Measurements from ENCODE around the gene TENT5C. TPM values are rescaled to one million over a fixed set of nuclear protein-coding genes. Genes with fewer than 3 reads are reported as not detected.

The TENT5C gene
- total RNA-seq, 6 experiments from 2014 or later = 0.47 to 0.91 (median 0.75) TPM

DNA sequence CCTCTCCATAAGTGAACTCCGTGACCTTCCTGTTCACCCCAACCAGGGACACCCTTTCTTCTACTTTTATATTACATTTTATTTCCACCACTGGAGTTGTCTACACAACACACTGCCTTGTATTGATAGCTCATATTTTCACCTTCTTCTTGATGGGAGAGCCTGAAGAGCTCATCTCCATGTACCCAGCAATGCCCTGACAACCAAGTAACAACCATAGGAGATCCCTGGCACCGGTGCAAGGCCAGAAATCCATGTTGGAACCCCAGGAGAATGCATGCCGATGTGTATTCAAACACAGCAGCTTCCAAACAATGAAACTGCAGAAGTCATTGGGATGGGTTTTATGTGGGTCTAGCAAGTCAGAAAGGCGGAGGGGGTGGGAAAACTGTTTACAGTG lies 15.5 kb downstream of the TENT5C start:
- no peaks in the 10 kb centered on the region for H3K36me3 Mint-ChIP-seq (ENCODE audit: low read depth)
- no peak overlapping the region for H3K4me3 Mint-ChIP-seq
- peaks cover 11% of the 10 kb centered on the region for H3K27me3 Mint-ChIP-seq (ENCODE audit: insufficient read depth)
- TF ChIP-seq, protein P1, sequence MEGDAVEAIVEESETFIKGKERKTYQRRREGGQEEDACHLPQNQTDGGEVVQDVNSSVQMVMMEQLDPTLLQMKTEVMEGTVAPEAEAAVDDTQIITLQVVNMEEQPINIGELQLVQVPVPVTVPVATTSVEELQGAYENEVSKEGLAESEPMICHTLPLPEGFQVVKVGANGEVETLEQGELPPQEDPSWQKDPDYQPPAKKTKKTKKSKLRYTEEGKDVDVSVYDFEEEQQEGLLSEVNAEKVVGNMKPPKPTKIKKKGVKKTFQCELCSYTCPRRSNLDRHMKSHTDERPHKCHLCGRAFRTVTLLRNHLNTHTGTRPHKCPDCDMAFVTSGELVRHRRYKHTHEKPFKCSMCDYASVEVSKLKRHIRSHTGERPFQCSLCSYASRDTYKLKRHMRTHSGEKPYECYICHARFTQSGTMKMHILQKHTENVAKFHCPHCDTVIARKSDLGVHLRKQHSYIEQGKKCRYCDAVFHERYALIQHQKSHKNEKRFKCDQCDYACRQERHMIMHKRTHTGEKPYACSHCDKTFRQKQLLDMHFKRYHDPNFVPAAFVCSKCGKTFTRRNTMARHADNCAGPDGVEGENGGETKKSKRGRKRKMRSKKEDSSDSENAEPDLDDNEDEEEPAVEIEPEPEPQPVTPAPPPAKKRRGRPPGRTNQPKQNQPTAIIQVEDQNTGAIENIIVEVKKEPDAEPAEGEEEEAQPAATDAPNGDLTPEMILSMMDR (IDR thresholded peaks at IDR 0.05) = no peak
- no peaks in the 10 kb centered on the region for H3K4me1 Mint-ChIP-seq (ENCODE audit: low read depth)
- DNase-seq = no peak
- H3K27ac Mint-ChIP-seq = no peak overlapping the region
- no peaks in the 10 kb centered on the region for H3K9me3 Mint-ChIP-seq

DNA sequence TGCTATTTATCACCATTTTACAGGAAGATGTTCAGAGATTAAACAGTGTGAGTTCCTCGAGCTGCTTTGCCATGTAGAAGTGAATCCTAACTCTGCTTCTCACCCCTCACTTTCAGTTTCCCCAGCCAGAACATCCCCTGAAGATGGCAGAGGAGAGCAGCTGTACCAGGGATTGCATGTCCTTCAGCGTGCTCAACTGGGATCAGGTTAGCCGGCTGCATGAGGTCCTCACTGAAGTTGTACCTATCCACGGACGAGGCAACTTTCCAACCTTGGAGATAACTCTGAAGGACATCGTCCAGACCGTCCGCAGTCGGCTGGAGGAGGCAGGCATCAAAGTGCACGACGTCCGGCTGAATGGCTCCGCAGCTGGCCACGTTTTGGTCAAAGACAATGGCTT lies 16.9 kb downstream of the TENT5C start:
- no peaks in the 10 kb centered on the region for H3K36me3 Mint-ChIP-seq (ENCODE audit: low read depth)
- no peaks in the 10 kb centered on the region for H3K4me1 Mint-ChIP-seq (ENCODE audit: low read depth)
- TF ChIP-seq, protein P1 (IDR thresholded peaks at IDR 0.05) = no peak
- peaks cover 14% of the 10 kb centered on the region for H3K27me3 Mint-ChIP-seq (ENCODE audit: insufficient read depth)
- no peak overlapping the region for H3K4me3 Mint-ChIP-seq
- no peak overlapping the region for H3K27ac Mint-ChIP-seq
- no peaks in the 10 kb centered on the region for H3K9me3 Mint-ChIP-seq
- DNase-seq = no peak

DNA sequence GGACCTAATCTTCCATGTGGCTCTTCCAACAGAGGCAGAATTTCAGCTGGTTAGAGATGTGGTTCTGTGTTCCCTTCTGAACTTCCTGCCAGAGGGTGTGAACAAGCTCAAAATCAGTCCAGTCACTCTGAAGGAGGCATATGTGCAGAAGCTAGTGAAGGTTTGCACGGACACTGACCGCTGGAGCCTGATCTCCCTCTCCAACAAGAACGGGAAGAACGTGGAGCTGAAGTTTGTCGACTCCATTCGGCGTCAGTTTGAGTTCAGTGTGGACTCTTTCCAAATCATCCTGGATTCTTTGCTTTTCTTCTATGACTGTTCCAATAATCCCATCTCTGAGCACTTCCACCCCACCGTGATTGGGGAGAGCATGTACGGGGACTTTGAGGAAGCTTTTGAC lies 17.3 kb downstream of the TENT5C start:
- Mint-ChIP-seq H3K9me3 (no peaks in the 10 kb centered on the region), H3K4me1 (ENCODE audit: low read depth) (no peaks in the 10 kb centered on the region), H3K4me3 (no peak overlapping the region), H3K36me3 (ENCODE audit: low read depth) (no peaks in the 10 kb centered on the region), H3K27ac (no peak overlapping the region), H3K27me3 (ENCODE audit: insufficient read depth) (peaks cover 15% of the 10 kb centered on the region)
- TF ChIP-seq, protein P1 (IDR thresholded peaks at IDR 0.05) = no peak
- no peak for DNase-seq

DNA sequence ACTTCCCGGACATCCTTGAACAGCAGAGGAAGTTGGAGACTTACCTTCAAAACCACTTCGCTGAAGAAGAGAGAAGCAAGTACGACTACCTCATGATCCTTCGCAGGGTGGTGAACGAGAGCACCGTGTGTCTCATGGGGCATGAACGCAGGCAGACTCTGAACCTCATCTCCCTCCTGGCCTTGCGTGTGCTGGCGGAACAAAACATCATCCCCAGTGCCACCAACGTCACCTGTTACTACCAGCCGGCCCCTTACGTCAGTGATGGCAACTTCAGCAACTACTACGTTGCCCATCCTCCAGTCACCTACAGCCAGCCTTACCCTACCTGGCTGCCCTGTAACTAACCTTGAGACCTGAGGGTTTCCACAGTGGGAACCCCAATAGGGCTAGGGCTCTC lies 17.9 kb downstream of the TENT5C start:
- H3K36me3 Mint-ChIP-seq (ENCODE audit: low read depth) = no peaks in the 10 kb centered on the region
- no peak for DNase-seq
- TF ChIP-seq, protein P1 (IDR thresholded peaks at IDR 0.05) = no peak
- H3K4me1 Mint-ChIP-seq (ENCODE audit: low read depth) = no peaks in the 10 kb centered on the region
- H3K4me3 Mint-ChIP-seq = no peak overlapping the region
- H3K27ac Mint-ChIP-seq = no peak overlapping the region
- peaks cover 15% of the 10 kb centered on the region for H3K27me3 Mint-ChIP-seq (ENCODE audit: insufficient read depth)
- no peaks in the 10 kb centered on the region for H3K9me3 Mint-ChIP-seq

DNA sequence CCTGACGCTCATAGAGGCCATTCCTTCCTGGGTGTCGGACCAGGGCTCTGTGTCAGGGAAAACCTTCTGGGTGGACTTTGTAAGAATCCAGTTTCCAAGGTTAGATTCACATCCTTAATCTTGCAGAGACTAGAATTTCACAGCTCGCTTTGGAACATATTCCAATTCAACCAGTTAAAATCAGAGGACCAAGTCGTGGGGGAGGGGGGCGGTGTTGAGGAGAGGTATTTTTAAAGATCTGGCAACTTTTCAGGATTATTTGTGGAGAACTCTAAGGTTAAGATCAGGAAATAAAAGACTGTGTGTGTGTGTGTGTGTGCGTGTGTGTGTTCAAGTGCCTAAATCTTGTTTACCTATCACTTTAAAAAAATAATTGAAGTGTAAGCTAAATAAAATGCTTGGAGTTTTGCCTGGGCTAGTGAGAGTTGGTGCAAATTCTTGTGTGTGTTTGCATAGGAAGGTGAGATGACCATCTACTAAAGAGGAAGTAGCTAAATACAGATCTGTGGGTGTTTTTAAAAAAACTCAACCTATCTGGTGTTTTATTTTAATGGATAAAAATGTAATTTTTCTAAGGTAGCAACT lies 21.8 kb downstream of the TENT5C start:
- Mint-ChIP-seq H3K4me1 (ENCODE audit: low read depth) (no peaks in the 10 kb centered on the region), H3K36me3 (ENCODE audit: low read depth) (no peaks in the 10 kb centered on the region), H3K27ac (no peak overlapping the region), H3K4me3 (no peak overlapping the region), H3K27me3 (ENCODE audit: insufficient read depth) (peaks cover 38% of the 10 kb centered on the region), H3K9me3 (no peaks in the 10 kb centered on the region)
- no peak for DNase-seq
- TF ChIP-seq, protein P1 (IDR thresholded peaks at IDR 0.05) = no peak

DNA sequence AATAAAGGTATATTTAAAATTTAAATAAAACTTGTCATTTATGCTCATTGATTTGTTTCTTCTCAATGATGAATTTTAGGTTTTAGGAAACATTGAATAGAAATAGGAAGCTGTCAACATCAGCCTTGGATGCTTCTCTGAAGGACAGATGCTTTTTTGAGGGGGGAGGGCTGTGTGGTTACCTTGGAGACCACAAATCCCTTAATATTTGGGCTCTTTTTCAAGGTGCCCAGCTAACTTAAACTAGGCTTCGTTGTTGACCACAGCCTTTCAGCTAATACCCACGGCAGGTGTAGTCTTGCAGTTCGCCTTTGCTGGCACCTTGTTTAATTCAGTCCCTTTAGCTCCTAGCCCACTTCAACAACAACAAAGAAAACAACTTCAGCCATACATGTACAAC lies 22.5 kb downstream of the TENT5C start:
- peaks cover 41% of the 10 kb centered on the region for H3K27me3 Mint-ChIP-seq (ENCODE audit: insufficient read depth)
- H3K4me1 Mint-ChIP-seq (ENCODE audit: low read depth) = no peaks in the 10 kb centered on the region

More for the DNA sequence above, 22.5 kb downstream of the TENT5C start:
- H3K9me3 Mint-ChIP-seq = no peaks in the 10 kb centered on the region
- DNase-seq = no peak
- H3K36me3 Mint-ChIP-seq (ENCODE audit: low read depth) = no peaks in the 10 kb centered on the region
- TF ChIP-seq, protein P1 (IDR thresholded peaks at IDR 0.05) = no peak
- H3K27ac Mint-ChIP-seq = no peak overlapping the region
- H3K4me3 Mint-ChIP-seq = no peak overlapping the region
